GM19099 (cell line): ENCODE measurements around the gene ALDH1A2.

Source experiments
- POLR2A ChIP-seq: IDR thresholded peaks from 3 replicates; pipeline ENCODE4 v1.6.1; 2011; ENCODE audit warnings: low read depth; ENCODE audit not compliant: insufficient read length; ENCODE audit errors: extremely low read depth

Gene ALDH1A2

GRCh38 chr15:57946491-57947048 lies 118.9 kb downstream of the ALDH1A2 start:
- no peak for TF ChIP-seq POLR2A

DNA sequence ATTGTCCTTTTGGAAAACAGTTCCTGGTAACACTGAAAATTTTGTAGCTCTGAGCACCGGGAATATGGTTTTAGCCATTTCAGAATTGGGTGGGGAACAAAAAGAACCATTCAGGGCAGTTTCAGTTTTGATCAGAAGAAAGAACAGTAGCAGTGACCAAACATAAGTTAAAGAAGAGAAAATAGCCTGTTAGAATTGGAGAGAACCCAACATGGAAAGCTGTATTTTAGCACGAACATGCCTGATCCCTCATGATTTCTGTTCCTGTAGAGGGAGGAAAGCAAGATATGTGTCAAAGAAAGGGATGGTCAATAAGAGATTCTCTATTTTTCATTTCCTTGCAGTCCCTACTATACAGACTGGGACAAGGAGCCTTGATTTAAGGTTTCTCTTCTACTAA lies 119.9 kb downstream of the ALDH1A2 start:
- TF ChIP-seq POLR2A: no peak

GRCh38 chr15:57943754-57944420 lies 121.6 kb downstream of the ALDH1A2 start:
- TF ChIP-seq POLR2A: no peak

DNA sequence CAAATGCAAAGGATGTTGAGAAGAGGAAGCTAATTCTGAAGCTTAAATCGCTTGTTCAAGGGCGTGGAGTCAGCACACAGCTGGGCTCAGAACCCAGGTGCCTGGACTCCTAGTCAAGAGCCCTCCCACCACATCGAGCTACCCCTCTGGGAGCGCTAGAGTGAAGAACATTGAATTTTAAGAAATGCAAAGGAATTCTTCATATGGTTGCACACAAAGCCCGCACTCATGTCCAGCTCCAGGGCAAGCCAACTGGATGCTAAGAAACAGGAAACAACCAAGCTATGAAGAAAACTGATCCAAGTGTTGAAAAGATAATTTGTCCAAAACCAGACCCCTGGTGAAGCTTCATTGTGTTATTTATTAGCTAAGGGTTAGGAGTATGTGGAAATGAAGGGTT lies 122.3 kb downstream of the ALDH1A2 start:
- no peak for TF ChIP-seq POLR2A

GRCh38 chr15:57941816-57942215 lies 123.7 kb downstream of the ALDH1A2 start:
- no peak for TF ChIP-seq POLR2A

- no peak for TF ChIP-seq POLR2A
These were observed 133.2 kb downstream of the ALDH1A2 start for GRCh38 chr15:57932348-57932747.

- no peak for TF ChIP-seq POLR2A
These were observed 133.9 kb downstream of the ALDH1A2 start for GRCh38 chr15:57931570-57931969.

DNA sequence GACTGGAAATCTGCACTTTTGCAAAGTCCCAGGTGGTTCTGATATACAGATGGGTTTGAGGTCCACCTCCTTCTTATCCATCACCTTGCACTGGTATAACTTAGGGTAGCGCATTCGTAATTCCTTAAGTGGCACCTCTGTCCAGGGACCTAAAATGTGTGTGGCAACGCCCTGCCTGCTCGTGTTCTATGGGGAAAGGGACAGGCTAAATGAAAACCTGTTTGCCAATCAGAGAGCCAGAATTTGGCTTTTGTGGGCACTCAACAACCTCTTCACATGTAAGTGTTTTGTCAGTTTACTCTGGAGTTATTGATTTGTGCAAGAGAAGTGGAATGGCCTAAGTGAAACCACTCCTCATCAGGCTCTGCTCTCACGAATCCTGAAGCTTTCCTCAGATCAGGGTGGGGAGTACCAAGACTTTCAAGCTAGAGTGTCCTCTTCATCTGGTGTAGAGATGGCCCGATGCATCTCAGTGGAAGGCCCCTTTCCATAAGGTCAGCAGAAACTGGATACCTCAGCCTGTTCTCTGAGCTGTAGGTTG lies 138.3 kb downstream of the ALDH1A2 start:
- no peak for TF ChIP-seq POLR2A

DNA sequence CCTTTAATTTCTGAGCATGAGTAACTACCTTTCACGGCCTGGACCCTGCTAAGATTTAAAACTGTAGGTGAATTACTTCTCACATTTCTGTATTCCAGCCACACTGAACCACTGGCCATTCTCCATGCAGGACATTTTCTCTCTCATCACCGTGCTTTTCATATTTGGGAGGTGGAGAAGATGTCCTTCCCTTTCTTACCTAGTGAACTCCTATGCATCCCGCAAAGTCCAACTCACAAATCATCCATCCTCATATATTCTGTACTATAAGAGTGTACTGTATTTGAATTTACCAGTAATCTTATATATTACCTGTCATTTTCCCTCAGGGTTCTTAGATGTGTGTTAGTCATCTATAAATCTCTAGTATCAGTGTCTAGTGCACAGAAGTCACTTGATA lies 139.9 kb downstream of the ALDH1A2 start:
- TF ChIP-seq POLR2A: no peak

GRCh38 chr15:57924598-57924997 lies 140.9 kb downstream of the ALDH1A2 start:
- TF ChIP-seq POLR2A: no peak

GRCh38 chr15:57923750-57924149 lies 141.8 kb downstream of the ALDH1A2 start:
- TF ChIP-seq POLR2A: no peak

DNA sequence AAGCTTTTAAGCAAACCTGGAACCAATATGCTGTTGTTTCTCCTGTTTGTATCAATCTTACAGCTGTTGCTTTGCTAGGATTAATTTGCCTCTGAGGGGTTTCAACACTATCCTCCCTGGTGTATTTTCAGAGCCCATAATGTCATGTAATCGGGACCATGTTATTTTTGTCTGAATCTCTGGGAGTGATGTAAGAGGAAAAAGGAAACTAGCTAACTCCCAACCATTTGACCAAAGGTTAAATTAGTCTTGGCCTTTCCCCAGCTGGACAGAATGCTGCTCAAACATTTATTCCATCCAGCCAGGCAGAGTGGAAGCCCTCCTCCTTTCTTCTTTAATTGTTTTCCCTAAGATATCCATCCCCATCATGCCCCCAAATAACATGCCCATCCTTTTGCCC lies 142.2 kb downstream of the ALDH1A2 start:
- no peak for TF ChIP-seq POLR2A

- TF ChIP-seq POLR2A: no peak
These were observed 142.7 kb downstream of the ALDH1A2 start for GRCh38 chr15:57922776-57923175.

GRCh38 chr15:57921371-57921770 lies 144.1 kb downstream of the ALDH1A2 start:
- TF ChIP-seq POLR2A: no peak

- TF ChIP-seq POLR2A: no peak
These were observed 144.6 kb downstream of the ALDH1A2 start for GRCh38 chr15:57920911-57921310.

- TF ChIP-seq POLR2A: no peak
These were observed 145.8 kb downstream of the ALDH1A2 start for GRCh38 chr15:57919754-57920153.

DNA sequence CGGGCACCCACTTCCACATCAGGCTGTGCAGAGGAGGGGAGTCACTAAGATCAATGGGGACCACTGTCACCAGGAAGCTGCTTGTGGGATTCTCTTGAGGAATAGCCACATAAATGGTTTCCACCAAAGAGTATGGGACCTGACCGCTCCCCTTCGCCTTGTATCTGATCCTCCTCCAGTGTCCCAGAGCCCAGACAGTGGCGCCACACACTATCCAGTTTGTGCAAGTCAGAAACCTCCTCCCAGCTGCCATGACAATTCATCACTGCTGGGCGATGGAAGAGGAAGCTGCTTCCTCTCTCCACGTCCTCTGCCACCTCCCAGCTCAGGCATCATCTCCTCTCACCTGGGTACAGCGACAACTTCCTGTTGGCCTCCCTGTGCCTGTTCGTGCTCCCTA lies 147.5 kb downstream of the ALDH1A2 start:
- no peak for TF ChIP-seq POLR2A

DNA sequence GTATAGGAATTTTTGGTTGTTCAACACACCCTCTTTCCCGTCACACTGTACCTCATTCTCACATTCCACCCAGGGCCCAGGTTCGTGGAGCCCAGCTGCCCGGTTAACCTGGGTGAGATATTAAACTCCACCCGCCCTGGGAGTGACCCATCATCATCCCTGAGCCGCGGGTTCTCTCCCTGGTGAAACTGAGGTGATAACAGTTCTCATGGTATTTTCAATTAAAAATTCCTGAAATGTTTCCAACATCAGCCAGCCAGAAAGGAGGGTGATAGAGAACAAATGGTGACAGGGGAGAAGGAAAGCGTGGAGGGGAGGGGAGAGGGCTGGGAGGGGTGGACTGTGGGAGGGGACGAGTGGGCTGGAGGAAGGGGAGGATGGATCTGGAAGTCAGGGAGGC lies 148.8 kb downstream of the ALDH1A2 start:
- TF ChIP-seq POLR2A: no peak
